ENCODE data around the gene TBC1D16. TPM values are rescaled to one million over a fixed set of nuclear protein-coding genes. Genes with fewer than 3 reads are reported as not detected.

Gene TBC1D16
- total and polyA plus RNA-seq, 2 donors (not counting 1 experiment from before 2014, with no cell fraction given) = 8.3 to 30.4 TPM

DNA sequence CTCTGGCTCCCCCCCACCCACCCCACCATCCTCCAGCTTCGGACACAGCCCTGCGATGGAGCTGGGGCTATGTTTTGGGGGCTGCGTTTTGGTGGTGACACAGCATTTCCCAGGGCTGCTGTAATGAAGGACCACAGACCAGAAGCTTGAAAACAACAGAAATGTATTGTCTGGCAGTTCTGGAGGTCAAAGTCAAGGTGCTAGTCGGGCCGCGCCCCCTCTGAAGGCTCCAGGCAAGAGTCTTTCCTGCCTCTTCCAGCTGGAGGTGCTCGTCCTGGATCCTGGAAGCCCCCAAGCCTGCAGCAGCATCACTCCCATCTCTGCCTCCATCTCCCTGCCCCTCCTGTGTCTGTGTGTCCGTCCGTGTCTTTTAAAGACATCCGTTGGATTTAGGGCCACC lies 50.8 kb downstream of the TBC1D16 start:
- TF ChIP-seq EZH2 (IDR thresholded peaks at IDR 0.05; ENCODE audit: low read length, missing control alignments) (no peak), CTCF (conservative IDR thresholded peaks at IDR 0.05 in 1 of 2, IDR thresholded peaks at IDR 0.05 in 1 of 2; ENCODE audit: low read depth in 1 of 2, low read length in 2 of 2) (no peak)
- Histone ChIP-seq H3K4me2 (ENCODE audit: extremely low read depth, insufficient read depth, low read length) (no peak overlapping the region), H3K27ac (ENCODE audit: insufficient read depth, low read length) (no peak overlapping the region), H3K9ac (ENCODE audit: insufficient read depth, low read length) (no peak overlapping the region), H4K20me1 (ENCODE audit: control insufficient read depth, extremely low read depth, insufficient read depth, low read length) (no peaks in the 10 kb centered on the region), H3K36me3 (ENCODE audit: control insufficient read depth, insufficient read depth, low read length) (no peaks in the 10 kb centered on the region), H2AFZ (ENCODE audit: low read length) (no peak overlapping the region), H3K9me3 (ENCODE audit: control insufficient read depth, insufficient read depth, low read depth, low read length) (no peaks in the 10 kb centered on the region), H3K4me1 (ENCODE audit: control insufficient read depth, extremely low read depth, insufficient read depth, low read length) (peaks cover 12% of the 10 kb centered on the region), H3K27me3 (ENCODE audit: control insufficient read depth, insufficient read depth, low read length) (no peaks in the 10 kb centered on the region), H3K79me2 (ENCODE audit: control insufficient read depth, insufficient read depth, low read length) (no peaks in the 10 kb centered on the region), H3K4me3 (replicated peaks in 1 of 4; ENCODE audit: control extremely low read depth in 1 of 4, insufficient read depth in 1 of 4, low read depth in 3 of 4, low read length in 4 of 4) (no peak overlapping the region)
- no peak for DNase-seq (ENCODE audit: low read depth in 2 of 2)

- no peak for DNase-seq (ENCODE audit: low read depth in 2 of 2)
- TF ChIP-seq CTCF (conservative IDR thresholded peaks at IDR 0.05 in 1 of 2, IDR thresholded peaks at IDR 0.05 in 1 of 2; ENCODE audit: low read depth in 1 of 2, low read length in 2 of 2) = no peak
- no peak for TF ChIP-seq EZH2 (IDR thresholded peaks at IDR 0.05; ENCODE audit: low read length, missing control alignments)
- Histone ChIP-seq H3K4me3 (replicated peaks in 1 of 4; ENCODE audit: control extremely low read depth in 1 of 4, insufficient read depth in 1 of 4, low read depth in 3 of 4, low read length in 4 of 4) (no peak overlapping the region), H3K9me3 (ENCODE audit: control insufficient read depth, insufficient read depth, low read depth, low read length) (no peaks in the 10 kb centered on the region), H2AFZ (ENCODE audit: low read length) (no peak overlapping the region), H3K27me3 (ENCODE audit: control insufficient read depth, insufficient read depth, low read length) (no peaks in the 10 kb centered on the region), H3K4me2 (ENCODE audit: extremely low read depth, insufficient read depth, low read length) (no peak overlapping the region), H3K79me2 (ENCODE audit: control insufficient read depth, insufficient read depth, low read length) (no peaks in the 10 kb centered on the region), H3K36me3 (ENCODE audit: control insufficient read depth, insufficient read depth, low read length) (no peaks in the 10 kb centered on the region), H3K4me1 (ENCODE audit: control insufficient read depth, extremely low read depth, insufficient read depth, low read length) (peaks cover 12% of the 10 kb centered on the region), H3K9ac (ENCODE audit: insufficient read depth, low read length) (no peak overlapping the region), H3K27ac (ENCODE audit: insufficient read depth, low read length) (no peak overlapping the region), H4K20me1 (ENCODE audit: control insufficient read depth, extremely low read depth, insufficient read depth, low read length) (no peaks in the 10 kb centered on the region)
Measured at GRCh38 chr17:79984045-79984840, 51.4 kb downstream of the TBC1D16 start.

GRCh38 chr17:79983456-79983855 lies 52.2 kb downstream of the TBC1D16 start:
- Histone ChIP-seq H4K20me1 (ENCODE audit: control insufficient read depth, extremely low read depth, insufficient read depth, low read length) (no peaks in the 10 kb centered on the region), H3K4me1 (ENCODE audit: control insufficient read depth, extremely low read depth, insufficient read depth, low read length) (peaks cover 12% of the 10 kb centered on the region), H3K79me2 (ENCODE audit: control insufficient read depth, insufficient read depth, low read length) (no peaks in the 10 kb centered on the region), H2AFZ (ENCODE audit: low read length) (no peak overlapping the region), H3K4me2 (ENCODE audit: extremely low read depth, insufficient read depth, low read length) (no peak overlapping the region), H3K27me3 (ENCODE audit: control insufficient read depth, insufficient read depth, low read length) (no peaks in the 10 kb centered on the region), H3K9me3 (ENCODE audit: control insufficient read depth, insufficient read depth, low read depth, low read length) (no peaks in the 10 kb centered on the region), H3K27ac (ENCODE audit: insufficient read depth, low read length) (no peak overlapping the region), H3K9ac (ENCODE audit: insufficient read depth, low read length) (no peak overlapping the region), H3K36me3 (ENCODE audit: control insufficient read depth, insufficient read depth, low read length) (no peaks in the 10 kb centered on the region), H3K4me3 (replicated peaks in 1 of 4; ENCODE audit: control extremely low read depth in 1 of 4, insufficient read depth in 1 of 4, low read depth in 3 of 4, low read length in 4 of 4) (no peak overlapping the region)
- peak in 1 of 2 donors; percentile 60 for DNase-seq (ENCODE audit: low read depth in 2 of 2)
- TF ChIP-seq EZH2 (IDR thresholded peaks at IDR 0.05; ENCODE audit: low read length, missing control alignments) (no peak), CTCF (conservative IDR thresholded peaks at IDR 0.05 in 1 of 2, IDR thresholded peaks at IDR 0.05 in 1 of 2; ENCODE audit: low read depth in 1 of 2, low read length in 2 of 2) (no peak)
